GM12878 (cell line): Measurements from ENCODE around the gene NOVA2. TPM values are rescaled to one million over a fixed set of nuclear protein-coding genes. Genes with fewer than 3 reads are reported as not detected.

Experiments
- ASH2L ChIP-seq: fragments of 300-600, 200-600 bp; sonication (generic); IDR thresholded peaks from 2 replicates; pipeline ENCODE4 v1.6.1; 2017; ENCODE audit warnings: low read depth, mild to moderate bottlenecking, borderline replicate concordance
- BCL3 ChIP-seq: IDR thresholded peaks from 2 replicates; pipeline ENCODE4 v1.6.1; 2011; ENCODE audit warnings: borderline replicate concordance, low read depth, mild to moderate bottlenecking, moderate library complexity, low read length; ENCODE audit not compliant: insufficient read depth, poor library complexity, severe bottlenecking
- CBFB ChIP-seq: IDR thresholded peaks from 2 replicates; pipeline ENCODE4 v1.6.1; 2016; ENCODE audit warnings: antibody characterized with exemption, low read depth
- E2F8 ChIP-seq: fragments of 450-650 bp; IDR thresholded peaks from 2 replicates; pipeline ENCODE4 v1.6.1; 2018; ENCODE audit warnings: mild to moderate bottlenecking, low read depth, moderate library complexity; ENCODE audit not compliant: partially characterized antibody
- EGR1 ChIP-seq, 2 experiments: IDR thresholded peaks; 1 replicate in 1 of 2; 2 replicates in 1 of 2; pipeline ENCODE4 v1.6.1; 2011 to 2012; ENCODE audit warnings: low read depth in 2 of 2, low read length in 2 of 2, borderline replicate concordance in 1 of 2, mild to moderate bottlenecking in 1 of 2, moderate library complexity in 1 of 2
- EP300 ChIP-seq, 2 experiments: fragments of 150-350 bp in 1 of 2; IDR thresholded peaks; 2 replicates each; pipeline ENCODE4 v1.6.1; 2011 to 2012; ENCODE audit warnings: low read depth in 2 of 2, low read length in 2 of 2, borderline replicate concordance in 1 of 2, improper control_type of control experiment in 1 of 2, inconsistent platforms in 1 of 2; ENCODE audit not compliant: control insufficient read depth in 1 of 2
- ETV6 ChIP-seq, 2 experiments: fragments of 450-650 bp in 1 of 2; IDR thresholded peaks in 1 of 2; conservative IDR thresholded peaks in 1 of 2; 2 replicates each; pipeline ENCODE4 v1.6.1; 2014; ENCODE audit warnings: antibody characterized with exemption in 1 of 2, borderline replicate concordance in 1 of 2, low read depth in 1 of 2, mild to moderate bottlenecking in 1 of 2, moderate library complexity in 1 of 2
- KDM1A ChIP-seq: fragments of 200-600 bp; sonication (generic); IDR thresholded peaks from 2 replicates; pipeline ENCODE4 v1.6.1; 2016; ENCODE audit warnings: borderline replicate concordance
- MTA3 ChIP-seq: IDR thresholded peaks from 2 replicates; pipeline ENCODE4 v1.6.1; 2012; ENCODE audit warnings: low read length, inconsistent platforms, borderline replicate concordance
- NFXL1 ChIP-seq: fragments of 450-650 bp; IDR thresholded peaks from 2 replicates; pipeline ENCODE4 v1.6.1; 2017; ENCODE audit warnings: antibody characterized with exemption, mild to moderate bottlenecking, borderline replicate concordance
- NFYA ChIP-seq: IDR thresholded peaks from 2 replicates; pipeline ENCODE4 v1.6.1; 2011; ENCODE audit warnings: low read depth, mild to moderate bottlenecking, low read length, improper control_type of control experiment, borderline replicate concordance
- NR2F1 ChIP-seq: fragments of 450-650 bp; conservative IDR thresholded peaks from 2 replicates; pipeline ENCODE4 v1.6.1; 2017; ENCODE audit warnings: mild to moderate bottlenecking
- PML ChIP-seq: IDR thresholded peaks from 2 replicates; pipeline ENCODE4 v1.6.1; 2012; ENCODE audit warnings: low read length, inconsistent platforms
- SMC3 ChIP-seq: IDR thresholded peaks from 2 replicates; pipeline ENCODE4 v1.6.1; 2011; ENCODE audit warnings: low read length, improper control_type of control experiment, borderline replicate concordance
- SREBF1 ChIP-seq: IDR thresholded peaks from 2 replicates; pipeline ENCODE4 v1.6.1; 2012; ENCODE audit warnings: mild to moderate bottlenecking, low read length
- SREBF2 ChIP-seq: IDR thresholded peaks from 2 replicates; pipeline ENCODE4 v1.6.1; 2012; ENCODE audit warnings: mild to moderate bottlenecking, low read length
- SUPT20H ChIP-seq: IDR thresholded peaks from 2 replicates; pipeline ENCODE4 v1.6.1; 2011; ENCODE audit warnings: low read depth, mild to moderate bottlenecking, low read length, moderate library complexity, borderline replicate concordance; ENCODE audit not compliant: control insufficient read depth
- ZBTB40 ChIP-seq: fragments of 450-650 bp; IDR thresholded peaks from 2 replicates; pipeline ENCODE4 v1.6.1; 2016; ENCODE audit warnings: mild to moderate bottlenecking, moderate library complexity, borderline replicate concordance
- ZNF274 ChIP-seq: IDR thresholded peaks from one replicate; pipeline ENCODE4 v1.8.0; 2011; ENCODE audit not compliant: insufficient read length, insufficient read depth
- ZNF622 ChIP-seq: fragments of 450-650 bp; IDR thresholded peaks from 2 replicates; pipeline ENCODE4 v1.6.1; 2017; ENCODE audit warnings: mild to moderate bottlenecking, inconsistent platforms
- ZZZ3 ChIP-seq: IDR thresholded peaks from 2 replicates; pipeline ENCODE4 v1.6.1; 2011; ENCODE audit warnings: low read depth; ENCODE audit not compliant: control insufficient read depth, insufficient read length
- polyA plus RNA-seq, 11 experiments: library from polyadenylated mRNA; depleted of rRNA in 4 of 11; unstranded in 6 of 11; stranded (reverse) in 5 of 11; fragments of >200 nt; fragmentation: Nextera tagmentation in 4 of 11; fragmentation: Illumina TruSeq in 1 of 11; extraction: Ambion mirVana in 4 of 11; extraction: Trizol in 1 of 11; gene quantifications; 1 replicate in 1 of 11; 2 replicates in 10 of 11; pipeline versions ENCODE4 v1.2.1 to v1.2.3, GENCODE V29; 2011 to 2016; ENCODE audit warnings: inconsistent platforms in 2 of 11, missing spikeins in 2 of 11, low read depth in 1 of 11
- total RNA-seq, 4 experiments: library from RNA; depleted of rRNA in 3 of 4; stranded (reverse); fragments of >200 nt in 3 of 4; fragmentation: Illumina TruSeq in 1 of 4; extraction: Trizol in 1 of 4; gene quantifications; 2 replicates each; pipeline versions ENCODE4 v1.2.1 to v1.2.3, GENCODE V29; 2013 to 2021

NOVA2 gene
- total and polyA plus RNA-seq, 10 of the 15 experiments (the other 5 are each of a cell fraction or from before 2014, with no cell fraction given), result under 0.01 to 0.44 (median 0.03) TPM; not detected in 4

GRCh38 chr19:45885556-45886426, 87.9 kb downstream of the NOVA2 start, which contains the start of gene IRF2BP1 (continued):
- no peak for TF ChIP-seq E2F8
- no peak for TF ChIP-seq NFYA
- TF ChIP-seq PML, result no peak
- no peak for TF ChIP-seq ZNF622
- no peak for TF ChIP-seq ZZZ3
- peak; percentile 48; the same call in 1 of the 2 replicates for TF ChIP-seq SREBF1
- TF ChIP-seq SREBF2, result no peak
- TF ChIP-seq ZBTB40, result no peak
- no peak for TF ChIP-seq ZNF274
- TF ChIP-seq NFXL1, result no peak
- TF ChIP-seq NR2F1, result peak; percentile 53
- TF ChIP-seq ASH2L, result no peak
- no peak for TF ChIP-seq BCL3
- TF ChIP-seq EP300 (IDR thresholded peaks at IDR 0.05; ENCODE audit: borderline replicate concordance in 1 of 2, control insufficient read depth in 1 of 2, low read depth in 2 of 2, low read length in 2 of 2), result no peak; a peak in 1 of 4 replicates
- TF ChIP-seq KDM1A, result no peak
- no peak for TF ChIP-seq SUPT20H
- peak; percentile 22; the same call in 1 of the 2 replicates for TF ChIP-seq CBFB
- TF ChIP-seq SMC3, result no peak
- no peak for TF ChIP-seq EGR1 (IDR thresholded peaks at IDR 0.05; ENCODE audit: borderline replicate concordance in 1 of 2, low read depth in 2 of 2, low read length in 2 of 2)
- TF ChIP-seq MTA3, result no peak
- no peak for TF ChIP-seq ETV6 (conservative IDR thresholded peaks at IDR 0.05 in 1 of 2, IDR thresholded peaks at IDR 0.05 in 1 of 2; ENCODE audit: borderline replicate concordance in 1 of 2, low read depth in 1 of 2)
